Calu3 (cell line): ENCODE measurements around the gene PRKCA. TPM values are rescaled to one million over a fixed set of nuclear protein-coding genes. Genes with fewer than 3 reads are reported as not detected.

Experiments used
- BruUV-seq: library from RNA; stranded (reverse); fragments of 400-500 nt; replicated peaks from 2 replicates; lab custom pipeline; 2021; lab: Mats Ljungman, UMichigan
- CTCF ChIA-PET: fragments of 300-600 bp; sonication (Branson Sonifier 250); formaldehyde crosslinking; loops from one replicate; lab custom pipeline; 2022; ENCODE audit warnings: antibody characterized with exemption; lab: Charles Lee
- DNase-seq: peaks from one replicate; pipeline ENCODE4 v3.0.0; 2022
- H3K27ac Mint-ChIP-seq: one replicate; pipeline ENCODE4 v1.8.0; 2022; ENCODE audit warnings: mixed read lengths; ENCODE audit not compliant: unreplicated experiment
- H3K27me3 Mint-ChIP-seq: one replicate; pipeline ENCODE4 v1.8.0; 2022; ENCODE audit warnings: mixed read lengths; ENCODE audit not compliant: unreplicated experiment
- H3K36me3 Mint-ChIP-seq: one replicate; pipeline ENCODE4 v1.8.0; 2022; ENCODE audit warnings: mild to moderate bottlenecking, moderate library complexity, mixed read lengths; ENCODE audit not compliant: insufficient read depth, unreplicated experiment
- H3K4me1 Mint-ChIP-seq: one replicate; pipeline ENCODE4 v1.8.0; 2022; ENCODE audit warnings: mild to moderate bottlenecking, low read depth, mixed read lengths; ENCODE audit not compliant: unreplicated experiment
- H3K4me3 Mint-ChIP-seq: one replicate; pipeline ENCODE4 v1.8.0; 2022; ENCODE audit warnings: mild to moderate bottlenecking, low read depth, moderate library complexity, mixed read lengths; ENCODE audit not compliant: unreplicated experiment
- H3K9me3 Mint-ChIP-seq: one replicate; pipeline ENCODE4 v1.8.0; 2022; ENCODE audit warnings: low read depth, mixed read lengths; ENCODE audit not compliant: unreplicated experiment
- CTCF ChIP-seq: fragments of 200-600 bp; IDR thresholded peaks from one replicate; pipeline ENCODE4 v1.8.0; 2022; ENCODE audit warnings: antibody characterized with exemption; ENCODE audit not compliant: unreplicated experiment
- intact Hi-C: fragments of 100-400 bp; cut with micrococcal nuclease; formaldehyde crosslinking; loops from one replicate; pipeline ENCODE4 v1.10.0; 2022; ENCODE audit not compliant: unreplicated experiment
- total RNA-seq: library from RNA; stranded (reverse); gene quantifications from 2 replicates; pipeline ENCODE4 v1.2.3, GENCODE V29; 2022

The PRKCA gene
- total RNA-seq, 1 experiment from 2014 or later: 126 TPM

- Mint-ChIP-seq H3K9me3 (no peaks in the 10 kb centered on the region), H3K4me3 (no peak overlapping the region), H3K27me3 (no peaks in the 10 kb centered on the region), H3K36me3 (peaks cover 9% of the 10 kb centered on the region), H3K27ac (no peak overlapping the region), H3K4me1 (peaks cover 5% of the 10 kb centered on the region)
- no peak for TF ChIP-seq CTCF
- no TSS peak for BruUV-seq
- no peak for DNase-seq
- CTCF ChIA-PET: interaction anchor here (0.6 kb wide), 2 partner anchors 8 to 18 kb away, joined by 3 read pairs; no protein-coding TSS in a partner anchor
- intact Hi-C loops: no loop called here
Observed at GRCh38 chr17:66437476-66438026, 135.1 kb downstream of the PRKCA start.

GRCh38 chr17:66438101-66438500 is 135.7 kb downstream of the PRKCA start:
- Mint-ChIP-seq H3K27ac (no peak overlapping the region), H3K4me3 (no peak overlapping the region), H3K27me3 (no peaks in the 10 kb centered on the region), H3K36me3 (peaks cover 14% of the 10 kb centered on the region), H3K9me3 (no peaks in the 10 kb centered on the region), H3K4me1 (peaks cover 11% of the 10 kb centered on the region)
- TF ChIP-seq CTCF: no peak
- no TSS peak for BruUV-seq
- CTCF ChIA-PET: interaction anchor here (0.6 kb wide), 1 partner anchor 19 kb away, joined by 3 read pairs; no protein-coding TSS in a partner anchor
- DNase-seq: no peak
- intact Hi-C loops: no loop called here

- peaks cover 27% of the 10 kb centered on the region for H3K36me3 Mint-ChIP-seq
- no peaks in the 10 kb centered on the region for H3K27me3 Mint-ChIP-seq
- no peak for TF ChIP-seq CTCF
- no TSS peak for BruUV-seq
- intact Hi-C loops: no loop called here
- H3K4me1 Mint-ChIP-seq: peaks cover 23% of the 10 kb centered on the region
- H3K4me3 Mint-ChIP-seq: no peak overlapping the region
- CTCF ChIA-PET: no interaction called here
- no peaks in the 10 kb centered on the region for H3K9me3 Mint-ChIP-seq
- no peak overlapping the region for H3K27ac Mint-ChIP-seq
- DNase-seq: no peak
Observed at GRCh38 chr17:66441101-66441661, 138.8 kb downstream of the PRKCA start.

GRCh38 chr17:66443166-66443565 is 140.8 kb downstream of the PRKCA start:
- no peak for TF ChIP-seq CTCF
- DNase-seq: no peak
- no peak overlapping the region for H3K4me3 Mint-ChIP-seq
- intact Hi-C loops: no loop called here
- H3K9me3 Mint-ChIP-seq: no peaks in the 10 kb centered on the region
- CTCF ChIA-PET: no interaction called here
- H3K4me1 Mint-ChIP-seq: peaks cover 43% of the 10 kb centered on the region
- H3K27ac Mint-ChIP-seq: no peak overlapping the region
- no peaks in the 10 kb centered on the region for H3K27me3 Mint-ChIP-seq
- no TSS peak for BruUV-seq
- peaks cover 27% of the 10 kb centered on the region for H3K36me3 Mint-ChIP-seq
